ENCODE measurements around the gene ZNF467.

DNA sequence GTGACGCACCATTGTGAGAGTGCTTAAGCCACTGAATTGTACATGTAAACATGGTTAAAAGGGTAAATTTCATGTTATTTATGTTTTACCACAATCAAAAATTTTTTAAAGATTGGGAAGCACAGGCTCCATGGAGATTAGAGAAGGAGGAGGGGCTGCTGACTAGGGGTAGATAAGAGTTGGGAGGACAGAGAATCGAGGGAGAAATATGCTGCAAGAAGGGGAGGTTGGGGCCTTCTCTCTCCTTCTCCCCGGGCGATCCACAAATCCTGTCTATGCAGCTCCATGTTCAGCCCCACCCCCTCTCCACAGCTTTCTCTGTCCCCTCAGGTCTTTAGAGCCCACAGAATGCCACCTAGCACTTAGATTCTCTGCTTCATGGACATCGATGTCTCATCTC, 12.1 kb downstream of the ZNF467 start:
- TF ChIP-seq, protein P1, sequence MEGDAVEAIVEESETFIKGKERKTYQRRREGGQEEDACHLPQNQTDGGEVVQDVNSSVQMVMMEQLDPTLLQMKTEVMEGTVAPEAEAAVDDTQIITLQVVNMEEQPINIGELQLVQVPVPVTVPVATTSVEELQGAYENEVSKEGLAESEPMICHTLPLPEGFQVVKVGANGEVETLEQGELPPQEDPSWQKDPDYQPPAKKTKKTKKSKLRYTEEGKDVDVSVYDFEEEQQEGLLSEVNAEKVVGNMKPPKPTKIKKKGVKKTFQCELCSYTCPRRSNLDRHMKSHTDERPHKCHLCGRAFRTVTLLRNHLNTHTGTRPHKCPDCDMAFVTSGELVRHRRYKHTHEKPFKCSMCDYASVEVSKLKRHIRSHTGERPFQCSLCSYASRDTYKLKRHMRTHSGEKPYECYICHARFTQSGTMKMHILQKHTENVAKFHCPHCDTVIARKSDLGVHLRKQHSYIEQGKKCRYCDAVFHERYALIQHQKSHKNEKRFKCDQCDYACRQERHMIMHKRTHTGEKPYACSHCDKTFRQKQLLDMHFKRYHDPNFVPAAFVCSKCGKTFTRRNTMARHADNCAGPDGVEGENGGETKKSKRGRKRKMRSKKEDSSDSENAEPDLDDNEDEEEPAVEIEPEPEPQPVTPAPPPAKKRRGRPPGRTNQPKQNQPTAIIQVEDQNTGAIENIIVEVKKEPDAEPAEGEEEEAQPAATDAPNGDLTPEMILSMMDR (IDR thresholded peaks at IDR 0.05; ENCODE audit: borderline replicate concordance, extremely low read depth, low read length, poor library complexity, severe bottlenecking): no peak
- TF ChIP-seq EZH2 (IDR thresholded peaks at IDR 0.05; ENCODE audit: borderline replicate concordance, low read depth, low read length, severe bottlenecking): no peak
